HepG2 (cell line): ENCODE measurements around the gene THPO. TPM values are rescaled to one million over a fixed set of nuclear protein-coding genes. Genes with fewer than 3 reads are reported as not detected.

ENCODE experiments used
- FOXA1 ChIP-seq, 2 experiments: fragments of 450-650 bp in 1 of 2; sonication (generic) in 1 of 2; formaldehyde crosslinking in 1 of 2; IDR thresholded peaks; 2 replicates each; pipeline versions ENCODE4 v1.4.0 to v1.6.1; 2016 to 2020; ENCODE audit warnings: missing genetic modification reagents in 1 of 2
- HIVEP1 ChIP-seq: sonication (generic); formaldehyde crosslinking; IDR thresholded peaks from 2 replicates; pipeline ENCODE4 v1.4.0; 2020; ENCODE audit warnings: mild to moderate bottlenecking, missing genetic modification reagents
- KDM4B ChIP-seq: sonication (generic); formaldehyde crosslinking; IDR thresholded peaks from 2 replicates; pipeline ENCODE4 v1.4.0; 2020; ENCODE audit warnings: missing genetic modification reagents
- MNT ChIP-seq: fragments of 450-650 bp; IDR thresholded peaks from 2 replicates; pipeline ENCODE4 v1.6.1; 2016
- SAFB2 ChIP-seq: sonication (generic); formaldehyde crosslinking; IDR thresholded peaks from 2 replicates; pipeline ENCODE4 v1.5.1; 2020; ENCODE audit warnings: missing genetic modification reagents, low read depth, mild to moderate bottlenecking, borderline replicate concordance
- SMAD9 ChIP-seq: sonication (generic); formaldehyde crosslinking; IDR thresholded peaks from 2 replicates; pipeline ENCODE4 v1.5.1; 2020; ENCODE audit warnings: mild to moderate bottlenecking, missing genetic modification reagents
- SMARCE1 ChIP-seq: fragments of 450-650 bp; IDR thresholded peaks from 2 replicates; pipeline ENCODE4 v1.6.1; 2017; ENCODE audit warnings: borderline replicate concordance
- SP1 ChIP-seq, 2 experiments: fragments of 450-650 bp in 1 of 2; sonication (generic) in 1 of 2; formaldehyde crosslinking in 1 of 2; IDR thresholded peaks; 2 replicates each; pipeline versions ENCODE4 v1.4.0 to v1.6.1; 2016 to 2020; ENCODE audit warnings: missing genetic modification reagents in 1 of 2
- SRF ChIP-seq: IDR thresholded peaks from 2 replicates; pipeline ENCODE4 v1.6.1; 2011; ENCODE audit warnings: mild to moderate bottlenecking, low read depth, low read length, moderate library complexity
- TARDBP ChIP-seq: sonication (generic); formaldehyde crosslinking; IDR thresholded peaks from 2 replicates; pipeline ENCODE4 v1.8.0; 2022; ENCODE audit warnings: mild to moderate bottlenecking, missing genetic modification reagents
- ZNF33B ChIP-seq: sonication (generic); formaldehyde crosslinking; IDR thresholded peaks from 2 replicates; pipeline ENCODE4 v1.5.1; 2020; ENCODE audit warnings: mild to moderate bottlenecking, missing genetic modification reagents
- ZNF687 ChIP-seq: sonication (generic); formaldehyde crosslinking; IDR thresholded peaks from 2 replicates; pipeline ENCODE4 v1.5.1; 2020; ENCODE audit warnings: mild to moderate bottlenecking, missing genetic modification reagents, moderate library complexity
- polyA plus RNA-seq, 8 experiments: library from polyadenylated mRNA; depleted of rRNA in 3 of 8; stranded (reverse) in 7 of 8; unstranded in 1 of 8; fragments of >200 nt; fragmentation: Illumina TruSeq in 4 of 8; extraction: Trizol in 4 of 8; gene quantifications; 2 replicates each; pipeline versions ENCODE4 v1.2.1 to v1.2.3, GENCODE V29; 2011 to 2016; ENCODE audit warnings: low read depth in 4 of 8, missing spikeins in 1 of 8, mixed read lengths in 1 of 8; ENCODE audit not compliant: insufficient read depth in 1 of 8
- total RNA-seq, 5 experiments: library from RNA; depleted of rRNA; stranded (reverse); fragments of >200 nt; fragmentation: Illumina TruSeq; extraction: Trizol; gene quantifications; 2 replicates each; pipeline ENCODE4 v1.2.3, GENCODE V29; 2016; ENCODE audit warnings: low read depth in 1 of 5
- TF ChIP-seq, protein P1 (sequence below), 2 experiments: sonication (generic) in 1 of 2; formaldehyde crosslinking in 1 of 2; IDR thresholded peaks; 2 replicates each; pipeline versions ENCODE4 v1.5.1 to v1.6.1; 2011 to 2020; ENCODE audit warnings: borderline replicate concordance in 1 of 2, low read depth in 1 of 2, low read length in 1 of 2, mild to moderate bottlenecking in 1 of 2, missing genetic modification reagents in 1 of 2, moderate library complexity in 1 of 2
- TF ChIP-seq, protein P2 (sequence below): sonication (generic); formaldehyde crosslinking; IDR thresholded peaks from 2 replicates; pipeline ENCODE4 v1.4.0; 2020; ENCODE audit warnings: mild to moderate bottlenecking, low read depth, missing genetic modification reagents
- TF ChIP-seq, protein P3 (sequence below): IDR thresholded peaks from 2 replicates; pipeline ENCODE4 v1.6.1; 2016; ENCODE audit warnings: missing biosample characterization, missing genetic modification reagents, low read depth
- TF ChIP-seq, protein P4 (sequence below): sonication (generic); formaldehyde crosslinking; IDR thresholded peaks from 2 replicates; pipeline ENCODE4 v1.4.0; 2020; ENCODE audit warnings: low read depth, mild to moderate bottlenecking, missing genetic modification reagents

Gene THPO
- total and polyA plus RNA-seq, 2 of the 13 experiments (the other 11 are each of a cell fraction or from before 2014, with no cell fraction given) = 2.8 to 4.8 TPM

DNA sequence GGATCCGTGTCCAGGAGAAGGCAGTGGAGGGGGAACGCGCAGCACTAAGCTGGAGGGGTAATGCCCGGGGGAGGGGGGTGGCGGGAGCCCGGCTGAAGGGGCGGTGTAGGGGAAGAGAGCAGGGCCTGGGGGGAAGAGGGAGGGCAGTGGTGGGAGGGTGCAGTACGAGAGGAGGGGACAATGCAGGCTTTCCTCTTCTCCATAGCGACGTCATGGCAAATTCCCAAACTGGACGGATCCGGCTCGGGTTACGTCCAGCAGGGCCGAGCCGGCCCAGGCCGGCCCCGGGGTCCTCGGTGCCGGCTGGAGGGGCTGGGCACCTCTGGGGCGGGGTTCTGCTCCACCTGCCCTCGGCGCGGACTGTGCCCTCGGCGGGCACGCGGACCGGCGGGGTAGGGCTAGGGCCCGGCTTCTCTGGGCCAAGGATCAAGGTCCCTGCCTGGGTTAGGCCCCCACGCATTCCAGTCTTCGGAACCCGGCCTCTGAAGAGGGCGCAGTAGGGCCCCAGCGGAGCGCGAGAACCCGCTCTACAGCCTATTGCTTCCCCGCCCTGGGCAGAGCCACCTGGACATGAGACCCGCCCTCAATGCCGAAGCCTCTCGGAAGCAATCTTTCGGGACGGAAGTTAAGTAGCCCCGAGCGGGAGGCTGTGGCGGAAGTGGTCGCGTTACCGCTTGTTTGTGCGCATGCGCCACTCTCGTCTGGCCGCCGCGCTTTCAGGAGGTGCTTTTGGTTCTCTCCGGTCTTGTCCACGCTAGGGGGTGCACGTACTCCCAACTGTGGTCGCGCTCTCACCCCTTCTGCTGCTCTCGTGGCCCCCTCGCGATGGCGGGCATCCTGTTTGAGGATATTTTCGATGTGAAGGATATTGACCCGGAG is 15.1 kb downstream of the THPO start (continued):
- TF ChIP-seq ZNF687 (CRISPR knock-in tag) (peak; percentile 98), FOXA1 (IDR thresholded peaks at IDR 0.05) (no peak), FOXA1 (CRISPR knock-in tag; IDR thresholded peaks at IDR 0.05) (no peak), ZNF33B (CRISPR knock-in tag) (peak; percentile 84; the same call in 1 of the 2 replicates), SMAD9 (CRISPR knock-in tag) (no peak), TARDBP (CRISPR knock-in tag) (peak; percentile 83), HIVEP1 (peak; percentile 94), SRF (no peak), SP1 (IDR thresholded peaks at IDR 0.05) (no peak), SP1 (CRISPR knock-in tag; IDR thresholded peaks at IDR 0.05) (peak; percentile 53), SMARCE1 (no peak), KDM4B (no peak), SAFB2 (CRISPR knock-in tag) (peak; percentile 64; the same call in 1 of the 2 replicates), MNT (no peak)
- TF ChIP-seq, protein P1, sequence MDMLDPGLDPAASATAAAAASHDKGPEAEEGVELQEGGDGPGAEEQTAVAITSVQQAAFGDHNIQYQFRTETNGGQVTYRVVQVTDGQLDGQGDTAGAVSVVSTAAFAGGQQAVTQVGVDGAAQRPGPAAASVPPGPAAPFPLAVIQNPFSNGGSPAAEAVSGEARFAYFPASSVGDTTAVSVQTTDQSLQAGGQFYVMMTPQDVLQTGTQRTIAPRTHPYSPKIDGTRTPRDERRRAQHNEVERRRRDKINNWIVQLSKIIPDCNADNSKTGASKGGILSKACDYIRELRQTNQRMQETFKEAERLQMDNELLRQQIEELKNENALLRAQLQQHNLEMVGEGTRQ (IDR thresholded peaks at IDR 0.05; ENCODE audit: low read depth, low read length) = no peak
- TF ChIP-seq, protein P1 (CRISPR knock-in tag; IDR thresholded peaks at IDR 0.05; ENCODE audit: borderline replicate concordance) = peak; percentile 4; the same call in 1 of the 2 replicates
- TF ChIP-seq, protein P2, sequence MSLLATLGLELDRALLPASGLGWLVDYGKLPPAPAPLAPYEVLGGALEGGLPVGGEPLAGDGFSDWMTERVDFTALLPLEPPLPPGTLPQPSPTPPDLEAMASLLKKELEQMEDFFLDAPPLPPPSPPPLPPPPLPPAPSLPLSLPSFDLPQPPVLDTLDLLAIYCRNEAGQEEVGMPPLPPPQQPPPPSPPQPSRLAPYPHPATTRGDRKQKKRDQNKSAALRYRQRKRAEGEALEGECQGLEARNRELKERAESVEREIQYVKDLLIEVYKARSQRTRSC (CRISPR knock-in tag) = peak; percentile 80; the same call in 1 of the 2 replicates
- TF ChIP-seq, protein P3, sequence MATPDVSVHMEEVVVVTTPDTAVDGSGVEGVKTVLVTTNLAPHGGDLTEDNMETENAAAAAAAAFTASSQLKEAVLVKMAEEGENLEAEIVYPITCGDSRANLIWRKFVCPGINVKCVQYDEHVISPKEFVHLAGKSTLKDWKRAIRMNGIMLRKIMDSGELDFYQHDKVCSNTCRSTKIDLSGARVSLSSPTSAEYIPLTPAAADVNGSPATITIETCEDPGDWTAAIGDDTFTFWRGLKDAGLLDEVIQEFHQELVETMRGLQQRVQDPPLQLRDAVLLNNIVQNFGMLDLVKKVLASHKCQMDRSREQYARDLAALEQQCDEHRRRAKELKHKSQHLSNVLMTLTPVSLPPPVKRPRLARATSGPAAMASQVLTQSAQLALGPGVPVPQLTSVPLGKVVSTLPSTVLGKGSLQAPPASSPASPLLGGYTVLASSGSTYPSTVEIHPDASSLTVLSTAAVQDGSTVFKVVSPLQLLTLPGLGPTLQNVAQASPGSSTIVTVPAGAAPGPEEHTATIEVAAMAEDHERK (CRISPR knock-in tag) = no peak; the same call in 1 of the 2 replicates
- TF ChIP-seq, protein P4, sequence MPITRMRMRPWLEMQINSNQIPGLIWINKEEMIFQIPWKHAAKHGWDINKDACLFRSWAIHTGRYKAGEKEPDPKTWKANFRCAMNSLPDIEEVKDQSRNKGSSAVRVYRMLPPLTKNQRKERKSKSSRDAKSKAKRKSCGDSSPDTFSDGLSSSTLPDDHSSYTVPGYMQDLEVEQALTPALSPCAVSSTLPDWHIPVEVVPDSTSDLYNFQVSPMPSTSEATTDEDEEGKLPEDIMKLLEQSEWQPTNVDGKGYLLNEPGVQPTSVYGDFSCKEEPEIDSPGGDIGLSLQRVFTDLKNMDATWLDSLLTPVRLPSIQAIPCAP (CRISPR knock-in tag) = no peak
